Heart left ventricle (tissue), 16 donors: ENCODE data around the gene OSBPL7. TPM values are rescaled to one million over a fixed set of nuclear protein-coding genes. Genes with fewer than 3 reads are reported as not detected.

Source experiments
- ATAC-seq, 4 donors: fragments of 200-7000 bp; cut with Tn5 transposase; one replicate each; pipeline ENCODE4 v1.9.1; 2020 to 2022; ENCODE audit warnings: moderate library complexity in 4 of 4, mild to moderate bottlenecking in 3 of 4, moderate number of reproducible peaks in 1 of 4
- DNase-seq, 5 donors: peaks; one replicate each; pipeline ENCODE4 v3.0.0-alpha.2; 2020
- H3K27ac ChIP-seq, 12 donors: fragments of 200-600 bp; sonication (generic) in 4 of 12; one replicate each; pipeline versions ENCODE4 v1.5.0 to v1.8.0; 2016 to 2022; ENCODE audit warnings: mild to moderate bottlenecking in 2 of 12
- H3K27me3 ChIP-seq, 9 donors: fragments of 200-600 bp; sonication (generic) in 2 of 9; one replicate each; pipeline versions ENCODE4 v1.5.1 to v1.8.0; 2016 to 2022; ENCODE audit warnings: mild to moderate bottlenecking in 3 of 9
- H3K36me3 ChIP-seq, 9 donors: fragments of 200-600 bp; sonication (generic) in 2 of 9; one replicate each; pipeline versions ENCODE4 v1.5.0 to v1.8.0; 2018 to 2022; ENCODE audit warnings: mild to moderate bottlenecking in 2 of 9
- H3K4me1 ChIP-seq, 12 donors: fragments of 200-600 bp; sonication (generic) in 4 of 12; one replicate each; pipeline versions ENCODE4 v1.5.0 to v1.8.0; 2016 to 2022; ENCODE audit warnings: mild to moderate bottlenecking in 3 of 12
- H3K4me3 ChIP-seq, 12 donors: fragments of 200-600 bp; sonication (generic) in 4 of 12; one replicate each; pipeline versions ENCODE4 v1.5.0 to v1.8.0; 2017 to 2022; ENCODE audit warnings: mild to moderate bottlenecking in 9 of 12, moderate library complexity in 4 of 12
- H3K9me3 ChIP-seq, 12 donors: fragments of 200-600 bp; sonication (generic) in 4 of 12; one replicate each; pipeline versions ENCODE4 v1.5.0 to v1.8.0; 2016 to 2022; ENCODE audit warnings: mild to moderate bottlenecking in 1 of 12
- CTCF ChIP-seq, 12 donors: fragments of 200-600 bp; sonication (generic) in 4 of 12; IDR thresholded peaks; one replicate each; pipeline versions ENCODE4 v1.5.0 to v1.8.0; 2018 to 2022; ENCODE audit warnings: antibody characterized with exemption in 12 of 12, mild to moderate bottlenecking in 5 of 12
- POLR2A ChIP-seq, 2 donors: fragments of 450-650 bp; IDR thresholded peaks; one replicate each; pipeline ENCODE4 v1.6.1; 2017; ENCODE audit warnings: antibody characterized with exemption in 2 of 2, mild to moderate bottlenecking in 2 of 2, moderate library complexity in 2 of 2
- WGBS, 4 donors: extraction: QIAGEN DNeasy Blood & Tissue Kit in 2 of 4; methylation state at CpG; one replicate each; pipeline versions ENCODE4 v1.1.5 to v1.1.7; 2013 to 2018; 5-methylcytosine and 5-hydroxymethylcytosine counted together
- intact Hi-C, 10 donors: fragments of 100-400 bp; cut with DNase I; formaldehyde crosslinking; loops; one replicate each; pipeline versions ENCODE4 v1.11.1 to v1.14.2; 2022
- polyA plus RNA-seq, 2 donors: library from polyadenylated mRNA; stranded (reverse); fragments of 200-250 nt; gene quantifications; one replicate each; pipeline ENCODE4 v1.2.3, GENCODE V29; 2013
- total RNA-seq, 9 donors: library from RNA; depleted of rRNA in 2 of 9; stranded (reverse); fragments of >200 nt in 2 of 9; fragmentation: NEBNext Ultra II Directional in 3 of 9; extraction: Animal tissue kit (Norgen Biotek cat#: 25700) in 3 of 9; gene quantifications; one replicate each; pipeline versions ENCODE4 v1.1.0 to v1.2.4, GENCODE V29; 2016 to 2023
- donor health status: ischemic (EF 13 %, LVEDD 7.1; RV severe dilation, severe dysfunction).
- donor health status: healthy with polysubstance abuse.
- donor health status: DM: no; HTN: yes; CAD: no.
- donor health status: DM: no; HTN: no; CAD: no.
- donor health status: ischemic (EF 25% LVEDD 6.9; RV normal size, moderate dysfunction).
- donor health status: ischemic (EF 25% LVEDD 5.7; RV mildly dilated, moderate dysfunction).
- donor health status: healthy.
- donor health status: DM: yes; HTN: yes; CAD: no.
- donor health status: ischemic (EF 35%, LVEDD 5.7; RV mildly dilated, moderate dysfunction).
- donor health status: nonischemic (EF 11% LVEDD 7.7; RV severe dilation, severe dysfunction).
- donor health status: DM: yes; HTN: yes; CAD: no.
- donor health status: PGD.
- donor health status: ischemic (EF 29% LVEDD 5.4; RV normal size, mild dysfunction).
- donor health status: nonischemic (EF 23%, LVEDD 6.1; RV moderate dilation, normal function).

The OSBPL7 gene
- total and polyA plus RNA-seq, 11 donors: 1.5 to 7.4 (median 5.2) TPM

GRCh38 chr17:47792457-47792856, 29.1 kb downstream of the OSBPL7 start:
- Histone ChIP-seq H3K4me1 (peaks cover 0 to 10% (median 5%) of the 10 kb centered on the region in 12 donors), H3K27me3 (peaks cover 13 to 84% (median 65%) of the 10 kb centered on the region in 9 donors), H3K4me3 (no peak overlapping the region), H3K27ac (no peak overlapping the region), H3K9me3 (no peaks in the 10 kb centered on the region), H3K36me3 (no peaks in the 10 kb centered on the region)
- intact Hi-C loops: loop anchor here in 4 of 10 donors (5.0 to 10.0 kb wide), 4 partner anchors 88 to 128 kb away; partner anchors contain the start of gene TBKBP1 (in 1 of the 4)
- ATAC-seq: no peak
- TF ChIP-seq POLR2A (IDR thresholded peaks at IDR 0.05) (no peak), CTCF (IDR thresholded peaks at IDR 0.05) (no peak)
- 72 to 79% (median 77%) methylated on average over 1 of the region's 1 CpG for WGBS, 4 donors
- DNase-seq: no peak

- H3K27ac ChIP-seq: no peak overlapping the region
- WGBS, 4 donors: 41 to 49% (median 44%) methylated on average over 3 of the region's 3 CpGs
- intact Hi-C loops: loop anchor here in 4 of 10 donors (5.0 to 10.0 kb wide), 4 partner anchors 86 to 126 kb away; partner anchors contain the start of gene TBKBP1 (in 1 of the 4)
These were observed 30.6 kb downstream of the OSBPL7 start for GRCh38 chr17:47791025-47791424.

GRCh38 chr17:47789611-47790561, 31.7 kb downstream of the OSBPL7 start:
- ATAC-seq: peak; percentile 42 to 95 (median 89)
- Histone ChIP-seq H3K9me3 (no peaks in the 10 kb centered on the region), H3K4me3 (peak overlapping the region in 11 of 12 donors; percentile 32 to 51 (median 42)), H3K27me3 (peaks cover 17 to 95% (median 65%) of the 10 kb centered on the region in 9 donors), H3K36me3 (no peaks in the 10 kb centered on the region), H3K4me1 (peaks cover 0 to 10% (median 5%) of the 10 kb centered on the region in 12 donors), H3K27ac (no peak overlapping the region)
- TF ChIP-seq CTCF (IDR thresholded peaks at IDR 0.05) (peak; percentile 30 to 66 (median 48)), POLR2A (IDR thresholded peaks at IDR 0.05) (no peak)
- intact Hi-C loops: loop anchor here in 7 of 10 donors (5.0 to 10.0 kb wide), 5 partner anchors 73 to 125 kb away; partner anchors contain the start of gene TBKBP1 (in 2 of the 7)
- DNase-seq: peak in 4 of 5 donors; percentile 35 to 79 (median 61)
- WGBS, 4 donors: 2 to 3% (median 2%) methylated on average over 45 to 70 of the region's 70 CpGs

More at GRCh38 chr17:47791025-47791424, 30.6 kb downstream of the OSBPL7 start:
- ATAC-seq (no peak), DNase-seq (no peak)
- H3K4me1 ChIP-seq: peaks cover 0 to 10% (median 5%) of the 10 kb centered on the region in 12 donors
- H3K4me3 ChIP-seq: no peak overlapping the region
- no peaks in the 10 kb centered on the region for H3K36me3 ChIP-seq
- peaks cover 17 to 89% (median 68%) of the 10 kb centered on the region in 9 donors for H3K27me3 ChIP-seq
- TF ChIP-seq POLR2A (IDR thresholded peaks at IDR 0.05) (no peak), CTCF (IDR thresholded peaks at IDR 0.05) (no peak)
- H3K9me3 ChIP-seq: no peaks in the 10 kb centered on the region
